CD14-positive monocyte (primary cell): ENCODE results near the gene SRC. TPM values are rescaled to one million over a fixed set of nuclear protein-coding genes. Genes with fewer than 3 reads are reported as not detected.
A peak's percentile ranks its signal among the peaks of the same experiment; 100 is the strongest.

ENCODE experiments used
- DNase-seq, 3 donors: peaks; one replicate each; pipeline ENCODE4 v3.0.0-alpha.2; 2011 to 2022
- H2AFZ ChIP-seq: 2 replicates; pipeline ENCODE4 v1.6.0; 2012; ENCODE audit warnings: mild to moderate bottlenecking, low read depth, low read length, inconsistent platforms; ENCODE audit not compliant: insufficient read depth, poor library complexity, severe bottlenecking
- H3K27ac ChIP-seq, 2 donors: 1 replicate in 1 of 2; 2 replicates in 1 of 2; pipeline ENCODE4 v1.5.1; 2012 to 2013; ENCODE audit warnings: low read length in 2 of 2, control low read depth in 1 of 2, inconsistent platforms in 1 of 2, low read depth in 1 of 2, mild to moderate bottlenecking in 1 of 2
- H3K27me3 ChIP-seq, 2 donors: one replicate each; pipeline versions ENCODE4 v1.6.0 to v1.6.1; 2011 to 2013; ENCODE audit warnings: low read length in 2 of 2; ENCODE audit not compliant: control insufficient read depth in 2 of 2, insufficient read depth in 2 of 2
- H3K36me3 ChIP-seq, 2 donors: replicated peaks in 1 of 2; 1 replicate in 1 of 2; 2 replicates in 1 of 2; pipeline versions ENCODE4 v1.5.1 to v1.6.1; 2012 to 2013; ENCODE audit warnings: low read length in 2 of 2, control low read depth in 1 of 2, inconsistent platforms in 1 of 2, mild to moderate bottlenecking in 1 of 2; ENCODE audit not compliant: insufficient read depth in 2 of 2, control insufficient read depth in 1 of 2
- H3K4me1 ChIP-seq, 2 donors: 1 replicate in 1 of 2; 2 replicates in 1 of 2; pipeline versions ENCODE4 v1.5.1 to v1.6.1; 2012 to 2013; ENCODE audit warnings: low read length in 2 of 2, control low read depth in 1 of 2, inconsistent platforms in 1 of 2, mild to moderate bottlenecking in 1 of 2, moderate library complexity in 1 of 2; ENCODE audit not compliant: insufficient read depth in 2 of 2, control insufficient read depth in 1 of 2
- H3K4me2 ChIP-seq: replicated peaks from 2 replicates; pipeline ENCODE3; 2012; ENCODE audit warnings: low read length, moderate library complexity, mild to moderate bottlenecking; ENCODE audit not compliant: poor library complexity, severe bottlenecking; ENCODE audit errors: extremely low read depth
- H3K4me3 ChIP-seq, 3 experiments: fragments of 200-600 bp in 1 of 3; sonication (generic) in 1 of 3; replicated peaks in 1 of 3; 1 replicate in 2 of 3; 2 replicates in 1 of 3; pipeline ENCODE4 v1.5.1; 2011 to 2013; ENCODE audit warnings: low read length in 3 of 3, mild to moderate bottlenecking in 3 of 3, control low read depth in 2 of 3, low read depth in 2 of 3, inconsistent platforms in 1 of 3, moderate library complexity in 1 of 3
- H3K79me2 ChIP-seq: 2 replicates; pipeline ENCODE4 v1.6.0; 2012; ENCODE audit warnings: mild to moderate bottlenecking, control low read depth, inconsistent platforms, low read length, moderate library complexity; ENCODE audit not compliant: insufficient read depth
- H3K9ac ChIP-seq: 2 replicates; pipeline ENCODE4 v1.6.0; 2017; ENCODE audit warnings: low read length, mild to moderate bottlenecking; ENCODE audit not compliant: insufficient read depth, poor library complexity, severe bottlenecking
- H3K9me3 ChIP-seq, 2 donors: replicated peaks in 1 of 2; 1 replicate in 1 of 2; 2 replicates in 1 of 2; pipeline versions ENCODE4 v1.5.1 to v1.6.1; 2012 to 2013; ENCODE audit warnings: low read length in 2 of 2, control low read depth in 1 of 2; ENCODE audit not compliant: control insufficient read depth in 1 of 2, insufficient read depth in 1 of 2
- H4K20me1 ChIP-seq: 2 replicates; pipeline ENCODE4 v1.6.0; 2012; ENCODE audit warnings: mild to moderate bottlenecking, low read length, control low read depth, moderate library complexity; ENCODE audit not compliant: insufficient read depth
- H3K27ac Mint-ChIP-seq, 7 donors: one replicate each; pipeline ENCODE4 v1.8.0; 2020; ENCODE audit warnings: mild to moderate bottlenecking in 7 of 7, mixed read lengths in 7 of 7, moderate library complexity in 6 of 7, inconsistent platforms in 2 of 7
- H3K27me3 Mint-ChIP-seq, 3 donors: one replicate each; pipeline ENCODE4 v1.8.0; 2021 to 2022; ENCODE audit warnings: low read depth in 3 of 3, mild to moderate bottlenecking in 3 of 3, mixed read lengths in 3 of 3, moderate library complexity in 3 of 3, inconsistent platforms in 1 of 3
- H3K36me3 Mint-ChIP-seq, 2 donors: one replicate each; pipeline ENCODE4 v1.8.0; 2020; ENCODE audit warnings: mixed read lengths in 2 of 2, inconsistent platforms in 1 of 2, mild to moderate bottlenecking in 1 of 2
- H3K4me1 Mint-ChIP-seq: one replicate; pipeline ENCODE4 v1.8.0; 2020; ENCODE audit warnings: mild to moderate bottlenecking, mixed read lengths
- H3K4me3 Mint-ChIP-seq, 2 donors: one replicate each; pipeline ENCODE4 v1.8.0; 2020; ENCODE audit warnings: mild to moderate bottlenecking in 2 of 2, mixed read lengths in 2 of 2, moderate library complexity in 1 of 2
- H3K9me3 Mint-ChIP-seq, 7 donors: one replicate each; pipeline ENCODE4 v1.8.0; 2020 to 2022; ENCODE audit warnings: mixed read lengths in 7 of 7, mild to moderate bottlenecking in 6 of 7, moderate library complexity in 6 of 7, inconsistent platforms in 2 of 7
- CTCF ChIP-seq: fragments of 200-600 bp; IDR thresholded peaks from one replicate; pipeline ENCODE4 v1.8.0; 2022; ENCODE audit warnings: antibody characterized with exemption, mild to moderate bottlenecking
- WGBS: methylation state at CpG from one replicate; pipeline ENCODE4 v1.1.5; 2013; ENCODE audit warnings: missing lambda C conversion rate; ENCODE audit not compliant: insufficient coverage; 5-methylcytosine and 5-hydroxymethylcytosine counted together
- intact Hi-C, 2 donors: fragments of 100-400 bp; cut with micrococcal nuclease; formaldehyde crosslinking; loops; one replicate each; pipeline versions ENCODE4 v1.15.0 to v1.15.1; 2023
- polyA plus RNA-seq, 3 donors: library from polyadenylated mRNA; depleted of rRNA in 1 of 3; unstranded in 2 of 3; stranded (reverse) in 1 of 3; fragments of 300-500 nt in 2 of 3; fragments of >200 nt in 1 of 3; fragmentation: Illumina TruSeq in 2 of 3; gene quantifications; 1 replicate in 2 of 3; 2 replicates in 1 of 3; pipeline ENCODE4 v1.2.3, GENCODE V29; 2012 to 2021

Gene SRC
- polyA plus RNA-seq, 3 donors, result 4.9 to 55.1 (median 6.8) TPM

- Histone ChIP-seq H3K4me1 (peaks cover 26 to 35% of the 10 kb centered on the region in 2 donors), H3K27me3 (no peaks in the 10 kb centered on the region), H4K20me1 (no peaks in the 10 kb centered on the region), H3K9ac (no peak overlapping the region), H3K4me3 (no peak overlapping the region), H3K36me3 (peaks cover 21 to 28% of the 10 kb centered on the region in 2 donors), H3K27ac (no peak overlapping the region), H3K9me3 (no peaks in the 10 kb centered on the region), H2AFZ (no peak overlapping the region), H3K79me2 (no peaks in the 10 kb centered on the region), H3K4me2 (no peak overlapping the region)
- TF ChIP-seq CTCF, result no peak
- Mint-ChIP-seq H3K9me3 (no peaks in the 10 kb centered on the region), H3K4me3 (no peak overlapping the region), H3K4me1 (peaks cover 32% of the 10 kb centered on the region), H3K27ac (no peak overlapping the region), H3K27me3 (peaks cover 9 to 18% (median 14%) of the 10 kb centered on the region in 3 donors), H3K36me3 (peaks cover 46 to 50% of the 10 kb centered on the region in 2 donors)
- intact Hi-C loops, result loop anchor here in 1 of 2 donors (5.0 to 10.0 kb wide), 2 partner anchors 72 to 141 kb away; partner anchors contain the start of gene BLCAP
- peak in 1 of 3 donors; percentile 62 for DNase-seq
- 76% methylated on average over 12 of the region's 20 CpGs for WGBS
These were observed 40.7 kb downstream of the SRC start for GRCh38 chr20:37386505-37387251.

GRCh38 chr20:37387519-37388269 lies 41.8 kb downstream of the SRC start:
- Histone ChIP-seq H3K27ac (no peak overlapping the region), H3K4me2 (no peak overlapping the region), H3K27me3 (no peaks in the 10 kb centered on the region), H3K9ac (no peak overlapping the region), H3K79me2 (no peaks in the 10 kb centered on the region), H3K4me3 (no peak overlapping the region), H3K36me3 (peaks cover 21 to 28% of the 10 kb centered on the region in 2 donors), H3K4me1 (peaks cover 16 to 25% of the 10 kb centered on the region in 2 donors), H3K9me3 (no peaks in the 10 kb centered on the region), H4K20me1 (peaks cover 7% of the 10 kb centered on the region), H2AFZ (no peak overlapping the region)
- WGBS, result 96% methylated on average over 5 of the region's 13 CpGs
- Mint-ChIP-seq H3K36me3 (peaks cover 42 to 50% of the 10 kb centered on the region in 2 donors), H3K4me3 (no peak overlapping the region), H3K27me3 (peaks cover 9 to 18% (median 14%) of the 10 kb centered on the region in 3 donors), H3K4me1 (peaks cover 21% of the 10 kb centered on the region), H3K27ac (no peak overlapping the region), H3K9me3 (no peaks in the 10 kb centered on the region)
- intact Hi-C loops, result loop anchor here in 1 of 2 donors (5.0 to 10.0 kb wide), 2 partner anchors 73 to 140 kb away; partner anchors contain the start of gene BLCAP
- DNase-seq, result no peak
- no peak for TF ChIP-seq CTCF
